GM21367 (cell line): ENCODE results near the gene SULT1C4.
"Not testable (repeated sequence)": the region's sequence is repeated elsewhere in the genome, so short reads cannot be mapped to it uniquely, and the experiment has no call there.

Experiments used
- ATAC-seq: cut with Tn5 transposase; IDR thresholded peaks from one replicate; pipeline ENCODE4 v1.9.1; 2021; ENCODE audit not compliant: unreplicated experiment

SULT1C4 gene

GRCh38 chr2:108377815-108378630 lies at the start of gene SULT1C4:
Gene SULT1C4, plus strand, starts transcription at chr2:108377954. Its CDS starts 384 bp downstream, at chr2:108378338.
- no peak for ATAC-seq

- no peak for ATAC-seq
Measured at GRCh38 chr2:108329771-108330170, 48.0 kb upstream of the SULT1C4 start.

GRCh38 chr2:108330979-108331378 lies 46.8 kb upstream of the SULT1C4 start:
- no peak for ATAC-seq

GRCh38 chr2:108345951-108346350 lies 31.8 kb upstream of the SULT1C4 start:
- ATAC-seq, result no peak

- ATAC-seq, result no peak
Measured at GRCh38 chr2:108346827-108347226, 30.9 kb upstream of the SULT1C4 start.

- no peak for ATAC-seq
Measured at GRCh38 chr2:108347786-108348185, 30.0 kb upstream of the SULT1C4 start.

GRCh38 chr2:108348816-108349570 lies 28.8 kb upstream of the SULT1C4 start:
- ATAC-seq, result no peak

- no peak for ATAC-seq
Measured at GRCh38 chr2:108349571-108349928, 28.2 kb upstream of the SULT1C4 start.

GRCh38 chr2:108351889-108352288 lies 25.9 kb upstream of the SULT1C4 start:
- no peak for ATAC-seq

- ATAC-seq, result no peak
Measured at GRCh38 chr2:108354136-108354535, 23.6 kb upstream of the SULT1C4 start.

GRCh38 chr2:108355906-108356734 lies 21.6 kb upstream of the SULT1C4 start:
- no peak for ATAC-seq

- ATAC-seq, result not testable (repeated sequence)
Measured at GRCh38 chr2:108359336-108359735, 18.4 kb upstream of the SULT1C4 start.

- ATAC-seq, result no peak
Measured at GRCh38 chr2:108360776-108361468, 16.8 kb upstream of the SULT1C4 start.

- ATAC-seq, result no peak
Measured at GRCh38 chr2:108363024-108363907, 14.5 kb upstream of the SULT1C4 start.

GRCh38 chr2:108363908-108364225 lies 13.9 kb upstream of the SULT1C4 start:
- ATAC-seq, result no peak

- ATAC-seq, result no peak
Measured at GRCh38 chr2:108364676-108365297, 13.0 kb upstream of the SULT1C4 start.

- no peak for ATAC-seq
Measured at GRCh38 chr2:108365656-108366055, 12.1 kb upstream of the SULT1C4 start.

- no peak for ATAC-seq
Measured at GRCh38 chr2:108367014-108367413, 10.7 kb upstream of the SULT1C4 start.

- ATAC-seq, result no peak
Measured at GRCh38 chr2:108367561-108368175, 10.1 kb upstream of the SULT1C4 start.
